Gastrocnemius medialis (tissue), 4 donors: ENCODE data around the gene EIF2S2.

ENCODE experiments used
- POLR2A ChIP-seq, 2 donors: fragments of 450-650 bp; IDR thresholded peaks; one replicate each; pipeline ENCODE4 v1.6.1; 2017; ENCODE audit warnings: antibody characterized with exemption in 2 of 2, mild to moderate bottlenecking in 2 of 2, moderate library complexity in 2 of 2
- TF ChIP-seq, protein P1 (sequence below), 5 experiments: fragments of 450-650 bp in 3 of 5; fragments of 200-600 bp in 2 of 5; sonication (generic) in 2 of 5; IDR thresholded peaks in 4 of 5; conservative IDR thresholded peaks in 1 of 5; 1 replicate in 4 of 5; 2 replicates in 1 of 5; pipeline ENCODE4 v1.5.1; 2016 to 2019; ENCODE audit warnings: antibody characterized with exemption in 5 of 5, mild to moderate bottlenecking in 3 of 5, moderate library complexity in 3 of 5

DNA sequence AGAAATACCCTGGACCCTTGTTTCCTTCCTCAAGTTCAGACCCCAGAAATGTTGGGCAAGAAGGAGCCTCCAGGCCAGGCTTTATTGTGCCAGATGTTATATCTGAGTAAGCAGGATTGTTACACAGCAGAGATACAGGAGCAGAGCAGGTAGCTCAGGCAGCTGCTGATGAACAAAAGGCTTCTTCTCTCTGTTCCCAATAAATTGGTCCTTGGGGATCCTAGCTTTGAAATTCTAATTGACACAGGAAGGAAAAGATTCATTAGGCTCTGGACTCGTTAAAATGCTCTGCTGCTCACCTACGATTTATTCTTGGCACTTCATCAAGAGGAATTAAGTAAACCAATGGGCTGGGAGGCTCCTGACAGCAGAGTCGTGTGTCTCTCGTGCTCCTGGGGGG, 64.1 kb downstream of the EIF2S2 start:
- TF ChIP-seq, protein P1, sequence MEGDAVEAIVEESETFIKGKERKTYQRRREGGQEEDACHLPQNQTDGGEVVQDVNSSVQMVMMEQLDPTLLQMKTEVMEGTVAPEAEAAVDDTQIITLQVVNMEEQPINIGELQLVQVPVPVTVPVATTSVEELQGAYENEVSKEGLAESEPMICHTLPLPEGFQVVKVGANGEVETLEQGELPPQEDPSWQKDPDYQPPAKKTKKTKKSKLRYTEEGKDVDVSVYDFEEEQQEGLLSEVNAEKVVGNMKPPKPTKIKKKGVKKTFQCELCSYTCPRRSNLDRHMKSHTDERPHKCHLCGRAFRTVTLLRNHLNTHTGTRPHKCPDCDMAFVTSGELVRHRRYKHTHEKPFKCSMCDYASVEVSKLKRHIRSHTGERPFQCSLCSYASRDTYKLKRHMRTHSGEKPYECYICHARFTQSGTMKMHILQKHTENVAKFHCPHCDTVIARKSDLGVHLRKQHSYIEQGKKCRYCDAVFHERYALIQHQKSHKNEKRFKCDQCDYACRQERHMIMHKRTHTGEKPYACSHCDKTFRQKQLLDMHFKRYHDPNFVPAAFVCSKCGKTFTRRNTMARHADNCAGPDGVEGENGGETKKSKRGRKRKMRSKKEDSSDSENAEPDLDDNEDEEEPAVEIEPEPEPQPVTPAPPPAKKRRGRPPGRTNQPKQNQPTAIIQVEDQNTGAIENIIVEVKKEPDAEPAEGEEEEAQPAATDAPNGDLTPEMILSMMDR (IDR thresholded peaks at IDR 0.05 in 4 of 5, conservative IDR thresholded peaks at IDR 0.05 in 1 of 5): no peak
- TF ChIP-seq POLR2A (IDR thresholded peaks at IDR 0.05): no peak
